ENCODE measurements around the gene HSPA5. TPM values are rescaled to one million over a fixed set of nuclear protein-coding genes. Genes with fewer than 3 reads are reported as not detected.

HSPA5 gene
- total and polyA plus RNA-seq, 2 of the 4 experiments (the other 2 are of a cell fraction): 118 to 419 TPM

- peak overlapping the region; percentile 85 for H3K18ac ChIP-seq (ENCODE audit: low read depth, low read length)
- peak overlapping the region; percentile 95 for H2BK5ac ChIP-seq (ENCODE audit: low read depth, low read length, poor library complexity, severe bottlenecking)
- peak overlapping the region; percentile 87 for H3K23ac ChIP-seq (ENCODE audit: low read depth, low read length)
- peak overlapping the region; percentile 92 for H2BK120ac ChIP-seq (ENCODE audit: low read depth, low read length)
- DNase-seq: no peak
- peak overlapping the region; percentile 75 for H2BK20ac ChIP-seq (ENCODE audit: low read depth, low read length)
- H3K4me3 ChIP-seq (ENCODE audit: insufficient read depth, low read depth, low read length): peak overlapping the region; percentile 69
- ChIA-PET POLR2A (ENCODE audit: unreplicated experiment) (interaction anchor here (0.5 to 1.3 kb wide), 10 partner anchors 10 to 370 kb away, joined by 3 to 6 read pairs (median 3); no protein-coding TSS in a partner anchor), CTCF (interaction anchor here (0.5 to 0.7 kb wide), 2 partner anchors 20 to 554 kb away, joined by 3 read pairs; partner anchors contain the start of gene GAPVD1)
- H3K4me2 ChIP-seq (ENCODE audit: low read depth, low read length): peak overlapping the region; percentile 84
- H3K27ac ChIP-seq (ENCODE audit: insufficient read depth, low read length): peak overlapping the region; percentile 98
- no peaks in the 10 kb centered on the region; the same call in 1 of the 2 replicates for H3K9me1 ChIP-seq (ENCODE audit: insufficient read depth, low read length)
- peak overlapping the region; percentile 99 for H3K4ac ChIP-seq (ENCODE audit: low read depth, low read length)
- TF ChIP-seq MAZ (IDR thresholded peaks at IDR 0.05; ENCODE audit: borderline replicate concordance, low read depth, low read length) (no peak), CHD1 (IDR thresholded peaks at IDR 0.05; ENCODE audit: low read depth, low read length) (no peak), NFE2L2 (IDR thresholded peaks at IDR 0.05; ENCODE audit: low read depth, low read length) (no peak), POLR2A (IDR thresholded peaks at IDR 0.05; ENCODE audit: low read depth, low read length) (no peak; the same call in 1 of the 2 replicates), USF2 (IDR thresholded peaks at IDR 0.05; ENCODE audit: low read depth, low read length) (no peak), FOS (IDR thresholded peaks at IDR 0.05; ENCODE audit: low read depth, low read length) (no peak), RCOR1 (IDR thresholded peaks at IDR 0.05; ENCODE audit: insufficient replicate concordance, low read length) (no peak), MAFK (IDR thresholded peaks at IDR 0.05; ENCODE audit: low read depth, low read length) (no peak), CTCF (conservative IDR thresholded peaks at IDR 0.05; ENCODE audit: low read depth, low read length) (no peak), MXI1 (IDR thresholded peaks at IDR 0.05; ENCODE audit: borderline replicate concordance, low read depth, low read length) (no peak), ELK1 (IDR thresholded peaks at IDR 0.05; ENCODE audit: borderline replicate concordance, low read depth, low read length) (no peak), SMC3 (IDR thresholded peaks at IDR 0.05; ENCODE audit: low read depth, low read length) (no peak)
- no peaks in the 10 kb centered on the region for H3K9me3 ChIP-seq (ENCODE audit: control insufficient read depth, insufficient read depth, low read length)
- dilution Hi-C loops (cut with HindIII; ENCODE audit: low sequenced_read_pairs, unreplicated experiment): no loop called here
- H3K56ac ChIP-seq (ENCODE audit: extremely low read depth, insufficient read depth, low read length): peak overlapping the region; percentile 99
- peaks cover 4 to 28% of the 10 kb centered on the region in 2 experiments; a peak in 3 of 4 replicates for H3K79me1 ChIP-seq (ENCODE audit: low read depth in 1 of 2, low read length in 2 of 2)
- peaks cover 23% of the 10 kb centered on the region for H3K36me3 ChIP-seq (ENCODE audit: control insufficient read depth, insufficient read depth, low read length)
- H3K4me1 ChIP-seq (ENCODE audit: control insufficient read depth, insufficient read depth, low read length): peaks cover 4% of the 10 kb centered on the region
- H2BK15ac ChIP-seq (ENCODE audit: low read depth, low read length): peak overlapping the region; percentile 85
- peak overlapping the region; percentile 100 for H2AK5ac ChIP-seq (ENCODE audit: low read depth, low read length)
- WGBS, 2 experiments (ENCODE audit: extremely low coverage in 2 of 2, insufficient read length in 1 of 2): 37% methylated on average over 11 of the region's 27 CpGs; no CpG with 5 or more reads in 1 of the 2 experiments
- intact Hi-C loops (cut with micrococcal nuclease): no loop called here
- H2AK9ac ChIP-seq (replicated peaks; ENCODE audit: low read depth, low read length, poor library complexity): peak overlapping the region; percentile 100
- H3K14ac ChIP-seq (replicated peaks; ENCODE audit: low read depth, low read length): peak overlapping the region; percentile 99
- peak overlapping the region; percentile 99 for H4K91ac ChIP-seq (ENCODE audit: insufficient read depth, low read depth, low read length)
- peak overlapping the region; percentile 93 for H2AFZ ChIP-seq (replicated peaks; ENCODE audit: low read length, poor library complexity)
- H3K27me3 ChIP-seq (ENCODE audit: control insufficient read depth, insufficient read depth, low read length): no peaks in the 10 kb centered on the region
- peaks cover 40% of the 10 kb centered on the region for H4K20me1 ChIP-seq (ENCODE audit: insufficient read depth, low read length)
- ATAC-seq (ENCODE audit: low read depth): peak; percentile 4
- in situ Hi-C loops (cut with MboI; ENCODE audit: low sequenced_read_pairs): no loop called here
- peak overlapping the region; percentile 94 for H4K5ac ChIP-seq (ENCODE audit: low read depth, low read length)
- H3K9ac ChIP-seq (ENCODE audit: low read depth, low read length): peak overlapping the region; percentile 99
- H4K8ac ChIP-seq (ENCODE audit: low read depth in 2 of 2, low read length in 2 of 2): peak overlapping the region; percentile 100
- TSS peak; percentile 98 for BruUV-seq (replicated peaks)
These were observed 958 bp upstream of the HSPA5 start for GRCh38 chr9:125241863-125242739.
